ENCODE data around the gene MAML1.

GRCh38 chr5:179773686-179774040, 41.0 kb downstream of the MAML1 start:
- TF ChIP-seq CTCF (conservative IDR thresholded peaks at IDR 0.05; ENCODE audit: low read depth, low read length) = no peak
- no peak for TF ChIP-seq EZH2phosphoT487 (IDR thresholded peaks at IDR 0.05; ENCODE audit: borderline replicate concordance, low read length)
